ENCODE measurements around the gene ADAMTSL5. TPM values are rescaled to one million over a fixed set of nuclear protein-coding genes. Genes with fewer than 3 reads are reported as not detected.

ADAMTSL5 gene
- total and polyA plus RNA-seq, 7 donors, result 0.71 to 5.8 (median 1.7) TPM; not detected in 1

DNA sequence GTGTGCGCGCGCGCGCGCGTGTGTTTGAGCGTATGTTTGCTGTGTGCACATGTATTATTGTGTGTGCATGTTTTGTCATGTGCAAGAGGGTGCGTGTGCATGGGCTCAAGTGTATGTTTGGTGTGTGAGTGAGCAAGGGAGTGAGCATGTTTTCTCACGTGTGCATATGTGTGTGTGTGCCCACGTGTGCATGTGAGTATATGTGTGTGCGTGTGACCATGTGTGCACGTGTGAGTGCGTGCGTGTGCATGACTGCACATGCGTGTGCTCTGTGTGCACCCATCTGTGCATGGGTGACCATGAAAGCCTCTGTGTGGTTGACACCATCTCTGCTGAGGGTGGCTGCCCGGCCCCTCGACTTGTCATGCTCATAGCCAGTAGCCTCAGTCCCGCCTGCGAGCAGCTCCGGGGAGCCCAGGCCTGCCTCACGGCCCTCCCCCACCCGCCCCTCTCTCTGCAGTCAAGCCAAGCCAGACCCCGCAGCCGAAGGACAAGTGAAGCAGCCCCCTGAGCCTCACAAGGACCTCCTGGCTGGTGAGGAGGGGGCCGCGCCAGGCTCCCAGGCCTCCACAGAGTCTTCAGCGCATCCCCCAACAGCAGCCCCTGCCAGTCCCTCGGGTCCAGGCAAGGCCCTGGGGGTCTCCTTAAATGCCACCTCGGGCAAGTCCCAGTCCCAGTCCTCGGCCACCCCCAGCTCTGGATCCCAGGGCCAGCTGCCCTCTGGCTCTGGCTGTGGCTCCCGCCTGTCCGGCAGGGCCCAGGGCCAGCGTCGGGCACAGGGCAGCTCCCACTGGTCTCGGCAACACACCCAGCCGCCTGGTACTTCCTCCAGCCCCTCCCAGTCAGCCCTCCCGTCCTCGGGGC is 15.9 kb downstream of the ADAMTSL5 start:
- no peaks in the 10 kb centered on the region for H3K9me3 ChIP-seq
- intact Hi-C loops (cut with DNase I), result no loop called here
- H3K27ac ChIP-seq, result no peak overlapping the region
- no peaks in the 10 kb centered on the region for H3K4me1 ChIP-seq
- H3K36me3 ChIP-seq, result no peaks in the 10 kb centered on the region
- no peak overlapping the region for H3K4me3 ChIP-seq
- DNase-seq, result no peak
- WGBS, 2 donors, result 65 to 72% methylated on average over 39 of the region's 39 CpGs
- peaks cover 4 to 49% (median 36%) of the 10 kb centered on the region in 3 donors for H3K27me3 ChIP-seq
- no peak for TF ChIP-seq POLR2AphosphoS5 (IDR thresholded peaks at IDR 0.05)
- TF ChIP-seq, protein P1, sequence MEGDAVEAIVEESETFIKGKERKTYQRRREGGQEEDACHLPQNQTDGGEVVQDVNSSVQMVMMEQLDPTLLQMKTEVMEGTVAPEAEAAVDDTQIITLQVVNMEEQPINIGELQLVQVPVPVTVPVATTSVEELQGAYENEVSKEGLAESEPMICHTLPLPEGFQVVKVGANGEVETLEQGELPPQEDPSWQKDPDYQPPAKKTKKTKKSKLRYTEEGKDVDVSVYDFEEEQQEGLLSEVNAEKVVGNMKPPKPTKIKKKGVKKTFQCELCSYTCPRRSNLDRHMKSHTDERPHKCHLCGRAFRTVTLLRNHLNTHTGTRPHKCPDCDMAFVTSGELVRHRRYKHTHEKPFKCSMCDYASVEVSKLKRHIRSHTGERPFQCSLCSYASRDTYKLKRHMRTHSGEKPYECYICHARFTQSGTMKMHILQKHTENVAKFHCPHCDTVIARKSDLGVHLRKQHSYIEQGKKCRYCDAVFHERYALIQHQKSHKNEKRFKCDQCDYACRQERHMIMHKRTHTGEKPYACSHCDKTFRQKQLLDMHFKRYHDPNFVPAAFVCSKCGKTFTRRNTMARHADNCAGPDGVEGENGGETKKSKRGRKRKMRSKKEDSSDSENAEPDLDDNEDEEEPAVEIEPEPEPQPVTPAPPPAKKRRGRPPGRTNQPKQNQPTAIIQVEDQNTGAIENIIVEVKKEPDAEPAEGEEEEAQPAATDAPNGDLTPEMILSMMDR (IDR thresholded peaks at IDR 0.05), result no peak
- no peak for TF ChIP-seq EP300 (IDR thresholded peaks at IDR 0.05)
- TF ChIP-seq POLR2A (IDR thresholded peaks at IDR 0.05), result no peak

DNA sequence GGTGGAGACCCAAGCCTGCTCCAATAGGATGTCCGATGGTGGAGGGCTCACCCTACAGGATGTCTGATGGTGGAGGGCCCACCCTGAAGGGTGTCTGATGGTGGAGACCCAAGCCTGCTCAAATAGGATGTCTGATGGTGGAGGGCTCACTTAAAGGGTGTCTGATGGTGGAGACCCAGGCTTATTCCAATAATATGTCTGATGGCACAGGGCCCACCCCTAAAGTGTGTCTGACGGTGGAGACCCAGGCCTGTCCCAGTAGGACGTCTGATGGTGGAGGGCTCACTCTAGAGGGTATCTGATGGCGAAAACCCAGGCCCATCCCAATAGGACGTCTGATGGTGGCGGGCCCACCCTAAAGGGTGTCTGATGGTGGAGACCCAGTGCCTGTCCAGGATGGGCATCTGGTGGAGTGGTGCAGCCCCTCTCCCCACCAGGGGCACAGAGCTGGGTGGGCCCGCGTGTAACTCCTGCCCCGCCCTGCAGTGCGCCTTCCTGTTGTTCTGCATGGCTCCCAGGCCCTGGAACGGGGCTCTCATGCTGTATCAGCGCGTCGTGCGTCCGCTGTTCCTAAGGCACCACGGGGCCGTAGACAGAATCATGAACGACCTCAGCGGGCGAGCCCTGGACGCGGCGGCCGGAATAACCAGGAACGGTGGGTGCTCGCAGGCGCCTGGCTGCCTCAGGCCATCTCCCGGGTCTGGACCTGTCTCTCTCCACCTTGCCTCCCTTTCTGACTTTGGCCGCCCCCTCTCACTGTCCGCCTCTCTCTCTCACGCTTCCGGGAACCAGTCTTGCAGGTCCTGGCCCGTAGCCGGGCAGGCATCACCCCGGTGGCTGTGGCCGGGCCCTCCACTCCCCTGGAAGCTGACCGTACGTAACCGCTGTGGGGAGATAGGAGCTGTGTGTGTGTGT is 16.8 kb downstream of the ADAMTSL5 start:
- TF ChIP-seq, protein P1 (IDR thresholded peaks at IDR 0.05), result no peak
- TF ChIP-seq POLR2AphosphoS5 (IDR thresholded peaks at IDR 0.05) (no peak), POLR2A (IDR thresholded peaks at IDR 0.05) (no peak), EP300 (IDR thresholded peaks at IDR 0.05) (no peak)
- Histone ChIP-seq H3K4me1 (peaks cover 0 to 7% (median 7%) of the 10 kb centered on the region in 4 donors), H3K9me3 (no peaks in the 10 kb centered on the region), H3K36me3 (no peaks in the 10 kb centered on the region), H3K4me3 (no peak overlapping the region), H3K27me3 (peaks cover 6 to 49% (median 36%) of the 10 kb centered on the region in 3 donors), H3K27ac (no peak overlapping the region)
- 64 to 77% methylated on average over 40 of the region's 40 CpGs for WGBS, 2 donors
- intact Hi-C loops (cut with DNase I), result no loop called here
- DNase-seq, result no peak

DNA sequence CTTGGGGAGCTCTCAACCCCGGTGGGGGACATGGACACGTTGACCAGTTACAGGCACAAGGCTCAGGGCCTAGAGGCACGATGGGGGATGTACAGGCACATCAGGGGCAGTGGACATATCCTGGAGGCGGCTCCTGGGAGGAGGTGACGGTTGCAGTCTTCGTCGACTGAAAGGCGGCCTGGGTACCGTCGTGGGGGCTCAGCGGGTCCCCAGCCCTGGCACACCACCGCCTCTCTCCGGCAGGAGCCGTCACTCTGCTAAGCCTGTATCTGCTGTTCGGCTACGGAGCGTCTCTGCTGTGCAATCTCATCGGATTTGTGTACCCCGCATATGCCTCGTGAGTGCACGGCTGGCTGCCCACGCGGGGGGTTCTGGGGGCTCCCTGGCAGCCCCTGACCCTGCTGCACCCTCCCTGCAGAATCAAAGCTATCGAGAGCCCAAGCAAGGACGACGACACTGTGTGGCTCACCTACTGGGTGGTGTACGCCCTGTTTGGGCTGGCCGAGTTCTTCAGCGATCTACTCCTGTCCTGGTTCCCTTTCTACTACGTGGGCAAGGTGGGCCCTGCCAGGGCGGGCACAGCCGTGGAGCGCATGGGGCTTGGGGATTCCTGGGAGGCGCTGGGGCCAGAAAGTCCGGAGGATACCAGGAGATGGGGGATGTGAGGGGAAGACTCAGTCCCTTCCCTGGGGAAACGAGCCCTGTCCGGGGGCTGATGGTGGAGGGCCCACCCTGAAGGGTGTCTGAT is 17.6 kb downstream of the ADAMTSL5 start:
- intact Hi-C loops (cut with DNase I), result no loop called here
- DNase-seq, result no peak
- Histone ChIP-seq H3K4me1 (peaks cover 0 to 11% (median 8%) of the 10 kb centered on the region in 4 donors), H3K36me3 (no peaks in the 10 kb centered on the region), H3K27ac (no peak overlapping the region), H3K27me3 (peaks cover 6 to 47% (median 34%) of the 10 kb centered on the region in 3 donors), H3K4me3 (no peak overlapping the region), H3K9me3 (no peaks in the 10 kb centered on the region)
- no peak for TF ChIP-seq POLR2AphosphoS5 (IDR thresholded peaks at IDR 0.05)
- TF ChIP-seq, protein P1 (IDR thresholded peaks at IDR 0.05), result no peak
- TF ChIP-seq POLR2A (IDR thresholded peaks at IDR 0.05), result no peak
- no peak for TF ChIP-seq EP300 (IDR thresholded peaks at IDR 0.05)
- WGBS, 2 donors, result 90 to 91% methylated on average over 37 of the region's 37 CpGs

DNA sequence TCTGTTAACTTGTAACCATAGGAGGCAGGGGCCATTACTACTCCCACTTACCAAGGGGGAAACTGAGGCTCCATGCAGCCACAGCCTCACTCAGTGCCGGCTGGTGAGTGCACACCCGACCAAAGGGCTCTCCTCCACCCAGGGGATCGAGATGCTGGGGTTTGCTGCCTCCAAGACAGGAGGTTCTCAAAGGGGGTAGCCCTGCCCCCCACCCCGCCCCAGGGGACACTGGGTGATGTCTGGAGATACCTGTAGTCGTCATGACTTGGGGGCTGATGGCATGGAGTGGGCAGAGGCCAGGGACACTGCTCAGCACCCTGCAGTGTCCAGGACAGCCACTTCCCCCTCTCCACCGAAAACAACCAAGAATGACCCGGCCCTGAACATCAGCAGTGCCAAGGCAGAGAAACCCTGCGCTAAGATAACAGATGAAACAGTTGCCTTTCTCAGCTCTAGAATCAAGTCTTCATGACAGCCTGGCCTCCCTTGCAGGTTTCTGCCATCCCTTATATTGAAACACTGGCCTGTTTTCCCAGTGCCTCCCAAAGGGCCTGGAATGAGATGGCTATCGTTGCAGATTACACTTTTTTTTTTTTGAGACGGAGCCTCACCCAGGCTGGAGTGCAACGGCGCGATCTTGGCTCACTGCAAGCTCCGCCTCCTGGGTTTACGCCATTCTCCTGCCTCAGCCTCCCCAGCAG is 18.6 kb downstream of the ADAMTSL5 start:
- Histone ChIP-seq H3K27ac (no peak overlapping the region), H3K36me3 (no peaks in the 10 kb centered on the region), H3K9me3 (no peaks in the 10 kb centered on the region), H3K4me3 (no peak overlapping the region), H3K4me1 (peaks cover 0 to 20% (median 15%) of the 10 kb centered on the region in 4 donors), H3K27me3 (peaks cover 6 to 47% (median 34%) of the 10 kb centered on the region in 3 donors)
- DNase-seq, result no peak
- intact Hi-C loops (cut with DNase I), result no loop called here
- TF ChIP-seq, protein P1 (IDR thresholded peaks at IDR 0.05), result no peak
- no peak for TF ChIP-seq EP300 (IDR thresholded peaks at IDR 0.05)
- no peak for TF ChIP-seq POLR2A (IDR thresholded peaks at IDR 0.05)
- TF ChIP-seq POLR2AphosphoS5 (IDR thresholded peaks at IDR 0.05), result no peak
- WGBS, 2 donors, result 40 to 65% methylated on average over 15 of the region's 15 CpGs

Data from sigmoid colon (tissue), 7 donors.